IPS-18c (cell line): Measurements from ENCODE around the gene IQCM.
"Not testable (repeated sequence)": the region's sequence is repeated elsewhere in the genome, so short reads cannot be mapped to it uniquely, and the experiment has no call there.

ENCODE experiments used
- H3K4me3 ChIP-seq: 2 replicates; pipeline ENCODE4 v1.7.0; 2013; ENCODE audit warnings: low read depth, mild to moderate bottlenecking, low read length, moderate library complexity; ENCODE audit not compliant: insufficient read depth
- H3K9me3 ChIP-seq: one replicate; pipeline ENCODE4 v1.6.1; 2013; ENCODE audit warnings: mild to moderate bottlenecking, low read length, moderate library complexity; ENCODE audit not compliant: control insufficient read depth, insufficient read depth

The IQCM gene

GRCh38 chr4:149468669-149469068, 347.0 kb downstream of the IQCM start:
- not testable (repeated sequence) for H3K9me3 ChIP-seq, H3K4me3 ChIP-seq

- peaks cover 3% of the 10 kb centered on the region for H3K9me3 ChIP-seq
- H3K4me3 ChIP-seq, result no peak overlapping the region
These were observed 349.2 kb downstream of the IQCM start for GRCh38 chr4:149466446-149466845.

GRCh38 chr4:149465955-149466354, 349.7 kb downstream of the IQCM start:
- H3K9me3 ChIP-seq, result peaks cover 3% of the 10 kb centered on the region

GRCh38 chr4:149443537-149443936, 372.1 kb downstream of the IQCM start:
- Histone ChIP-seq H3K4me3 (no peak overlapping the region), H3K9me3 (no peaks in the 10 kb centered on the region)

More at GRCh38 chr4:149465955-149466354, 349.7 kb downstream of the IQCM start:
- H3K4me3 ChIP-seq, result no peak overlapping the region

GRCh38 chr4:149441338-149441737, 374.3 kb downstream of the IQCM start:
- no peak overlapping the region for H3K4me3 ChIP-seq
- no peaks in the 10 kb centered on the region for H3K9me3 ChIP-seq

- H3K9me3 ChIP-seq, result no peaks in the 10 kb centered on the region
- no peak overlapping the region for H3K4me3 ChIP-seq
These were observed 389.2 kb downstream of the IQCM start for GRCh38 chr4:149426461-149426860.

- Histone ChIP-seq H3K9me3 (no peaks in the 10 kb centered on the region), H3K4me3 (no peak overlapping the region)
These were observed 406.1 kb downstream of the IQCM start for GRCh38 chr4:149409555-149409962.

GRCh38 chr4:149409146-149409545, 406.5 kb downstream of the IQCM start:
- Histone ChIP-seq H3K9me3 (no peaks in the 10 kb centered on the region), H3K4me3 (no peak overlapping the region)

- no peak overlapping the region for H3K4me3 ChIP-seq
- no peaks in the 10 kb centered on the region for H3K9me3 ChIP-seq
These were observed 411.5 kb downstream of the IQCM start for GRCh38 chr4:149404143-149404542.

GRCh38 chr4:149403081-149403480, 412.6 kb downstream of the IQCM start:
- Histone ChIP-seq H3K9me3 (no peaks in the 10 kb centered on the region), H3K4me3 (no peak overlapping the region)

- no peaks in the 10 kb centered on the region for H3K9me3 ChIP-seq
- no peak overlapping the region for H3K4me3 ChIP-seq
These were observed 416.6 kb downstream of the IQCM start for GRCh38 chr4:149398993-149399392.

- Histone ChIP-seq H3K4me3 (no peak overlapping the region), H3K9me3 (no peaks in the 10 kb centered on the region)
These were observed 444.7 kb downstream of the IQCM start for GRCh38 chr4:149370785-149371420.

- Histone ChIP-seq H3K9me3 (no peaks in the 10 kb centered on the region), H3K4me3 (no peak overlapping the region)
These were observed 445.6 kb downstream of the IQCM start for GRCh38 chr4:149370002-149370401.

- Histone ChIP-seq H3K4me3 (no peak overlapping the region), H3K9me3 (no peaks in the 10 kb centered on the region)
These were observed 462.4 kb downstream of the IQCM start for GRCh38 chr4:149353241-149353640.

- Histone ChIP-seq H3K4me3 (no peak overlapping the region), H3K9me3 (no peaks in the 10 kb centered on the region)
These were observed 466.1 kb downstream of the IQCM start for GRCh38 chr4:149349541-149349940.

GRCh38 chr4:149347139-149347538, 468.5 kb downstream of the IQCM start:
- Histone ChIP-seq H3K4me3 (no peak overlapping the region), H3K9me3 (no peaks in the 10 kb centered on the region)

GRCh38 chr4:149345424-149345823, 470.2 kb downstream of the IQCM start:
- no peaks in the 10 kb centered on the region for H3K9me3 ChIP-seq
- H3K4me3 ChIP-seq, result no peak overlapping the region

GRCh38 chr4:149344436-149344835, 471.2 kb downstream of the IQCM start:
- Histone ChIP-seq H3K4me3 (no peak overlapping the region), H3K9me3 (no peaks in the 10 kb centered on the region)

- no peak overlapping the region for H3K4me3 ChIP-seq
- no peaks in the 10 kb centered on the region for H3K9me3 ChIP-seq
These were observed 472.0 kb downstream of the IQCM start for GRCh38 chr4:149343614-149344013.
